Prostate gland (tissue), 2 donors: Measurements from ENCODE around the gene THAP10.

Experiments used
- CTCF ChIP-seq, 4 experiments: fragments of 200-600 bp in 2 of 4; fragments of 450-650 bp in 2 of 4; sonication (generic) in 2 of 4; IDR thresholded peaks; 1 replicate in 3 of 4; 2 replicates in 1 of 4; pipeline ENCODE4 v1.5.1; 2016 to 2019; ENCODE audit warnings: antibody characterized with exemption in 4 of 4, mild to moderate bottlenecking in 2 of 4, moderate library complexity in 2 of 4
- POLR2A ChIP-seq: fragments of 450-650 bp; IDR thresholded peaks from one replicate; pipeline ENCODE4 v1.6.1; 2016; ENCODE audit warnings: antibody characterized with exemption, mild to moderate bottlenecking
- POLR2AphosphoS5 ChIP-seq: sonication (generic); formaldehyde crosslinking; IDR thresholded peaks from one replicate; pipeline ENCODE4 v1.6.1; 2017; ENCODE audit warnings: antibody characterized with exemption

DNA sequence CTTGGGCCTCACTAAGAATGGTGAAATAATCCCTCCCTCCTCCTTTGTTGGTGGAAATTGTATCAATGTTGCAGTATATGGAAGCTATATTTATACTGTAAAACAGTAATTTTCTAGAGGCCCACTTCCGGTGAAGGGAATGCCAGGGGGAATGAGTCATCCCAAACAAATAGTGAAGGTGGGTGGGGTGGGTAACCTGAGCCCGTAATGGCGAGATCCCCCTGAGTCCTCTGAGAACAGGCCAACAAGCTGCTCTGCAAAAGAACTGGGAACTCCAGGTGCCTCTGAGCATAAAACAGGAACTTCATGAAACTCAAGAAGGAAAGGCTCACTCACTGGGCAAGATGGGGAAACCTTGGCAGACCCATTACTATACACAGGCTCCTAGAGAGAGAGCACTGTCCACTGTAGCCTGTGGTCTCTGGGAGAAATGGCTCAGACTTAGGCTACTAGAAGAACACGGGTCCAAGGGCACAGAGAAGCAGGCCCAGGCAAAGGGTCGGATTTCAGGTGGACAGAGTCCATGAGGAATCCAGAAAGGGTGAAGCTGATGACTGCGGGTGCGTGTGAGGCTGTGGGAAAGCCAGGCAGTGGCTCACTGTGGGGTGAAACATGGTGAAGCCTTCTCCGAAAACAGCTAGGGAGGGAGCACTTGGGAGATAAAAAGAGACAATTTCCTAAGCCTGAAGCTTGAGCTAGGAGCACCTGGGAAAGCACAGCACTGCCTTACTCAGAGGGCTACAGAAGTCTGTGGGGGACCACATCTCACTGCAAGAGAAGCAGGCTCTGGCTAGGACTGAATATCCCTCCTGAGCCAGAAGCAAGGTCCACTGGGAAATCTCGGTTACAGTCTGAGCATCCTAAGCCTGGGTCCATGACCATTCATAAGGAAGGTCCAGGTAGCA, 58.1 kb downstream of the THAP10 start:
- TF ChIP-seq CTCF (IDR thresholded peaks at IDR 0.05) (no peak), POLR2A (no peak), POLR2AphosphoS5 (peak; percentile 16)
